ENCODE measurements around the gene VENTX. TPM values are rescaled to one million over a fixed set of nuclear protein-coding genes. Genes with fewer than 3 reads are reported as not detected.

The VENTX gene
- under 1 TPM; 0.28 to 0.80 (median 0.56) TPM for polyA plus RNA-seq

- H3K27ac ChIP-seq (ENCODE audit: low read depth, low read length): no peak within 1 kb of the TSS
- WGBS, 3 donors: 6 to 27% (median 9%) methylated on average over 54 to 60 of the region's 60 CpGs
These were observed at the start of gene VENTX for GRCh38 chr10:133237588-133238465. VENTX (plus strand) TSS chr10:133237855; CDS start chr10:133237915, 60 bp downstream.

GRCh38 chr10:133187906-133188681, 49.6 kb upstream of the VENTX start:
- 82 to 90% (median 86%) methylated on average over 38 of the region's 38 CpGs for WGBS, 3 donors

GRCh38 chr10:133189256-133189655, 48.4 kb upstream of the VENTX start:
- 87 to 91% (median 88%) methylated on average over 17 to 22 of the region's 22 CpGs for WGBS, 3 donors
- no peak overlapping the region for H3K27ac ChIP-seq (ENCODE audit: low read depth, low read length)

More at GRCh38 chr10:133187906-133188681, 49.6 kb upstream of the VENTX start:
- no peak overlapping the region for H3K27ac ChIP-seq (ENCODE audit: low read depth, low read length)

- no peak overlapping the region for H3K27ac ChIP-seq (ENCODE audit: low read depth, low read length)
- 77 to 89% (median 88%) methylated on average over 13 to 14 of the region's 14 CpGs for WGBS, 3 donors
These were observed 47.9 kb upstream of the VENTX start for GRCh38 chr10:133189726-133190125.

GRCh38 chr10:133190225-133190624, 47.4 kb upstream of the VENTX start:
- no peak overlapping the region for H3K27ac ChIP-seq (ENCODE audit: low read depth, low read length)
- WGBS, 3 donors: 87 to 97% (median 96%) methylated on average over 10 of the region's 10 CpGs

GRCh38 chr10:133191651-133192050, 46.0 kb upstream of the VENTX start:
- WGBS, 3 donors: 86 to 89% (median 89%) methylated on average over 4 of the region's 4 CpGs
- no peak overlapping the region for H3K27ac ChIP-seq (ENCODE audit: low read depth, low read length)

- H3K27ac ChIP-seq (ENCODE audit: low read depth, low read length): no peak overlapping the region
- 78 to 85% (median 81%) methylated on average over 4 of the region's 4 CpGs for WGBS, 3 donors
These were observed 43.5 kb upstream of the VENTX start for GRCh38 chr10:133194151-133194550.

- 85 to 89% (median 88%) methylated on average over 19 of the region's 19 CpGs for WGBS, 3 donors
- H3K27ac ChIP-seq (ENCODE audit: low read depth, low read length): no peak overlapping the region
These were observed 42.6 kb upstream of the VENTX start for GRCh38 chr10:133195096-133195495.

GRCh38 chr10:133195611-133196010, 42.0 kb upstream of the VENTX start:
- 90 to 93% (median 92%) methylated on average over 22 to 23 of the region's 23 CpGs for WGBS, 3 donors
- H3K27ac ChIP-seq (ENCODE audit: low read depth, low read length): no peak overlapping the region

GRCh38 chr10:133196221-133196915, 41.3 kb upstream of the VENTX start:
- 70 to 75% (median 74%) methylated on average over 23 to 24 of the region's 24 CpGs for WGBS, 3 donors
- H3K27ac ChIP-seq (ENCODE audit: low read depth, low read length): no peak overlapping the region

- WGBS, 3 donors: 80 to 84% (median 83%) methylated on average over 31 to 40 of the region's 40 CpGs
- H3K27ac ChIP-seq (ENCODE audit: low read depth, low read length): no peak overlapping the region
These were observed 40.5 kb upstream of the VENTX start for GRCh38 chr10:133196936-133197758.

- no peak overlapping the region for H3K27ac ChIP-seq (ENCODE audit: low read depth, low read length)
- WGBS, 3 donors: 84 to 93% (median 91%) methylated on average over 7 to 9 of the region's 9 CpGs
These were observed 39.9 kb upstream of the VENTX start for GRCh38 chr10:133197786-133198185.

- WGBS, 3 donors: 87 to 93% (median 91%) methylated on average over 22 to 26 of the region's 26 CpGs
- H3K27ac ChIP-seq (ENCODE audit: low read depth, low read length): no peak overlapping the region
These were observed 39.4 kb upstream of the VENTX start for GRCh38 chr10:133198206-133198605.

- H3K27ac ChIP-seq (ENCODE audit: low read depth, low read length): no peak overlapping the region
- WGBS, 3 donors: 77 to 89% (median 86%) methylated on average over 47 to 54 of the region's 54 CpGs
These were observed 38.8 kb upstream of the VENTX start for GRCh38 chr10:133198621-133199487.

GRCh38 chr10:133199488-133199885, 38.2 kb upstream of the VENTX start:
- no peak overlapping the region for H3K27ac ChIP-seq (ENCODE audit: low read depth, low read length)
- WGBS, 3 donors: 72 to 88% (median 87%) methylated on average over 13 of the region's 13 CpGs

GRCh38 chr10:133199992-133200611, 37.6 kb upstream of the VENTX start:
- 31 to 48% (median 48%) methylated on average over 38 of the region's 38 CpGs for WGBS, 3 donors
- no peak overlapping the region for H3K27ac ChIP-seq (ENCODE audit: low read depth, low read length)

GRCh38 chr10:133200621-133201031, 37.0 kb upstream of the VENTX start:
- H3K27ac ChIP-seq (ENCODE audit: low read depth, low read length): no peak overlapping the region
- WGBS, 3 donors: 80 to 85% (median 81%) methylated on average over 13 to 15 of the region's 15 CpGs

All from adipose tissue (tissue), 3 donors.